Measurements from ENCODE around the gene BLOC1S2.
"Not testable (repeated sequence)": the region's sequence is repeated elsewhere in the genome, so short reads cannot be mapped to it uniquely, and the experiment has no call there.

The BLOC1S2 gene

DNA sequence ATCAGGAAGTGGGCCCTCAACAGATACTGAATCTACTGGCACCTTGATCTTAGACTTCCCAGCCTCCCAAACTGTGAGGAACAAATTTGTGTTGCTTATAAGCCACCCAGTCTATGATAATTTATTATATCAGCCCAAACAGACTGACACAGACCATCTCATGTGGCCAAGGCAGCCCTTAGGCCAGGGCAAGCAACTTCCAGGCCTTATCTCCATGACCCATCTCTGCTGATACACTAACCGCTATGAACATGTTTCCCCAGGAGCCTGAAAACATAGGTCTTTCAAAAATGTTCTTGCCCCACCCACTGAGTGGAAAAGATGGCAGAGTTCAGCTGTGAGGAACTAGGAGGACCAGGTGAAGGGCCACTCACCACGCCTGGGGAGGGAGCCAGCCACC, 3.2 kb upstream of the BLOC1S2 start:
- no peak for DNase-seq

DNA sequence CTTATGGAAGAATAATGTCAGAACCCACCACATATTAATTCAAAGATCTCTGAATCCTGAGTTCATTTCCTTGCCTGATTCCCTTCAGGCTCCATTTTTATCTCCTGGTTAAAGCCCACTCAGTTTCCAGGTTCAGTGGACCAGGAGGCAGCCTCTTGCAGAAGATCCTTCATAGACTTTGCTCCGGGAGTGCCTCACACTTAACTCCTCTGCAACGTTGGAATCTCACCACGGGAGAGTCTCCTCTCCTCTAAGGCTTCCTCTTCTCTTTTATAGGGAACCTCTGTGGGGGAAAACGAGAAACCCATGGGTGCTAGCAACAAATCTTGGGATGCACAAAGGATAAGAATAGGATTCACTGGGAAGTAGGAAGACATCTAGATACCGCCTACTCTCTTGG, 1.7 kb upstream of the BLOC1S2 start:
- no peak for DNase-seq

DNA sequence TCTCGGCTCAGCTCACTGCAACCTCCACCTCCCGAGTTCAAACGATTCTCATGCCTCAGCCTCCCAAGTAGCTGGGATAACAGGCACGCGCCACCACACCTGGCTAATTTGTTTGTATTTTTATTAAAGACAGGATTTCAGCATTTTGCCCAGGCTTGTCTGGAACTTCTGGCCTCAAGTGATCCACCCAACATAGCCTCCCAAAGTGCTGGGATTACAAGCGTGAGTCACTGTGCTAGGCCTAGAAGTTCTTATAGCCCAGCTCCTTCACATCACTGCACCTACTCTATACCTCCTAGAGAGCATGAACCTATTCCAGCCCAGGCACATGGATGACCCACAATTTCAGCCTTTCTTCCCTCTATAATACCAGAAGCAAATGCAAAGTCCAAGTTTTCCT, 1.3 kb upstream of the BLOC1S2 start:
- DNase-seq = no peak

DNA sequence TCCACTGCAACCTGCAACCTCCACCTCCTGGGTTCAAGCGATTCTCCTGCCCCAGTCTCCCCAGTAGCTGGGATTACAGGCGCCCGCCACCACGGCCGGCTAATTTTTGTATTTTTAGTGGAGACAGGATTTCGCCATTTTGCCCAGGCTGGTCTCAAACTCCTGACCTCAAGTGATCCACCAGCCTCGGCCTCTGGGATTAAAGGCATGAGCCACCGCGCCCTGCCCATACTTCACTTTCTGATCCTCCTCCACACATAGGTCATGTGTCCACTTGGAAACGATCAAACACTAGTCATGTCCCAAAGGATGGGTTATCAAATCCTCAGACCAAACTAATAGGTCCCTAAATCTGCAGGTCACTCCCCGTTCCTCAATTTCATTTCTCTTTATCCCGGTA, 1.2 kb downstream of the BLOC1S2 start:
- DNase-seq = not testable (repeated sequence)

DNA sequence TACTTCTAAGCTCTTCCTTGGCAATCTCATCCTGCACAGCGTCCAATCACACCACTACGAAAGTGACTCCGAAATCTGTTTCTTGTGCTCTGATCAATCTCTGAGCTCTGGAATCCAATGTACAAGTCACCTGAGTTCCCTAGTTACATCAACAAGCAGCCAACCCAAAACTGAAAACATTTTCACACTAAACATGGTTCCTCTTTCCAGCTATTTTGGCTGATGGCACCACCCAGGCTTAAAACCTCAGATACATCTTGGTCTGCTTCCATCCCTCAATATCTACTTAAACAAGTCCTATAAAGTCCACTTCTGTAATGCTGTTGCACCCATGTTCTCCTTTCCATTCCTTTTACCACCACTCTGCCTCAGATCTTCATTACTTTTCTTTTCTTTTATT, 3.6 kb downstream of the BLOC1S2 start:
- DNase-seq = no peak

DNA sequence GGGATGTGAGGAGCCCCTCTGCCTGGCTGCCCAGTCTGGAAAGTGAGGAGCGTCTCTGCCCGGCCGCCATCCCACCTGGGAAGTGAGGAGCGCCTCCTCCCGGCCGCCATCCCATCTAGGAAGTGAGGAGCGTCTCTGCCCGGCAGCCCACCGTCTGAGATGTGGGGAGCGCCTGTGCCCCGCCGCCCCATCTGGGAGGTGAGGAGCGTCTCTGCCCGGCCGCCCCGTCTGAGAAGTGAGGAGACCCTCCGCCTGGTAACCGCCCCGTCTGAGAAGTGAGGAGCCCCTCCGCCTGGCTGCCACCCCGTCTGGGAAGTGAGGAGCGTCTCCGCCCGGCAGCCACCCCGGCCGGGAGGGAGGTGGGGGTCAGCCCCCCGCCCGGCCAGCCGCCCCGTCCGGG, 9.5 kb downstream of the BLOC1S2 start:
- DNase-seq = not testable (repeated sequence)

DNA sequence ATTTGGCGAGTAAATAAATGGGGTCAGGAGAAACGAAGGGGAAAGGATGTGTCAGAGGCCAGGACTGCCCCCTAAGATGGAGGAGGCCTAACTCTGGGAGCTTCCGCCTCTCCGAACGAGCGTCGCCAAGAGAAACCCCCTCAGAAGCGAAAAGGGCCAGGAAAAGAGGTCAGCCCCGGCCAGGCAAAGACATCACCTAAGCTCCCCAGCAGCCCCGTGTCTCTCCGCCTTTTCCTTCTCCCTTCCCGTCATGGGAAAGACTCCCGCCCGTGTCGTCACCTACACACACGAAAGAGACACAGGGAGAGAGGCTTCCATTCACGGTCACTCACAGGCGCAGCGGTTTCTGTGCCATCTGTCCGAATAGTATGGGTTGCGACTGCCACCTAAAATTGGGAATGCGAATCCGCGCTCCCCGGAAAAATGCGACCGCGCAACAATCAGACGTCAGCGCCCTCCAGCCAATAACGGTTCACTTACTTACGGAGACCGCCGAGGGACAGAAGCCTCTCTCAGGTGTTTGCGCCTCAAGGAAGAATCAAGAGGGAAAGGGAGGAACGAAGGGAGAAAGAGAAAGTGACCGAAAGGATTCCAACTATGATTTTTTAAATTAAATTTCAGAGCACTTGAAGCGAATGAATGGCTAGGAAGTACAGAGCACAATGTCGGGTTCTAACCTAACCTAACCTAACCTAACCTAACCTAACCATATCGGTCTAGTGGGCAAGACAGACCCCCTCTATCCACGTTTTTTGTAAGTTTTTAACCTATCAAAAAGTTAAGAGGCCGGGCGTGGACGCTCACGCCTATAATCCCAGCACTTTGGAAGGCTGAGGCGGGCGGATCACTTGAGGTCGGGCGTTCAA, 19.0 kb downstream of the BLOC1S2 start, which contains the start of gene CWF19L1:
Gene CWF19L1, minus strand, starts transcription at position 400 of the 866 bp plus-strand sequence. Its CDS starts 45 bp downstream, at position 355.
- DNase-seq = peak; percentile 36

DNA sequence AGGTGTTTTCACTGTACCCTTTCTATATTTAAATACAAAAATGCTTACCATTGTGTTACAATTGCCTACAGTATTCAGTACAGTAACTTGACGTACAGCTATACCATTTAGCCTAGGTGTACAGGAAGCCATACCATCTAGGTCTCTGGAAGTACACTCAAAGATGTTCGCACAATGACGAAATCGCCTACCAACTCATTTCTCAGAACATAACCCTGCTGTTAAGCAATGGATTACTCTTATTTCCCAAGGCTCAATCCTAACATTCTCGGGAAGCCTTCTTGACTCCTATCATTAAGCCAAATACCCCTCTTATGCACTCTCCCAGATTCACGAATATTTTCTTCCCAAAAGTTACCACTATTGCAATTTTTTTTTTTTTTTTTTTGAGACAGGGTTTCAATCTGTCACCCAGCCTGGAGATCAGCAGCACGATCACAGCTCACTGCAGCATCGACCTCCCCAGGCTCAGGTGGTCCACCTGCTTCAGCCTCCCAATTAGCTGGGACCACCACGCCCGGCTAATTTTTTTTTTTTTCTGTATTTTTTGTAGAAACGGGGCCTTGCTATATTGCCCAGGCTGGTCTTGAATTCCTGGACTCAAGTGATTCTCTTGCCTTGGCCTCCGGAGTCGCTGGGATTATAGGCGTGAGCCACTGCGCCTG, 20.5 kb downstream of the BLOC1S2 start:
- DNase-seq = no peak

DNA sequence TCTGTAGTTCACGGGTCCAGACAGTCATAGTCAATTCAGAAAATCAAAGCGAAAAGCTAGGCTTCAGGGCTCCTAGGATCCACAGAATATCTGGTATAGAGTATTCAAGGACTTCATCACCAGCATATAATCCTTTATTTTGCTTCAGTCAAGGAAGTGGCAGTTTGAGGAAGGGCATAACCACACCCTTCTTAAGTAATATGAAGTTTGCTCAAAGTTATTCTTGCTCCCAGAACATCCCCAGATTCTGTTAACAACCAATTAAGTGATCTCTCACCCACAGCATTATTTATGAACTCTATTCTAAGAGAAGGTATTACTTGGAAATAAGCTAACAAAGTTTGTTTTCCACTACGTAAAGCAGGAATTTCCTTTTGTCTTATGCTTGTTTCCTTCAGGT, 32.3 kb downstream of the BLOC1S2 start:
- no peak for DNase-seq

DNA sequence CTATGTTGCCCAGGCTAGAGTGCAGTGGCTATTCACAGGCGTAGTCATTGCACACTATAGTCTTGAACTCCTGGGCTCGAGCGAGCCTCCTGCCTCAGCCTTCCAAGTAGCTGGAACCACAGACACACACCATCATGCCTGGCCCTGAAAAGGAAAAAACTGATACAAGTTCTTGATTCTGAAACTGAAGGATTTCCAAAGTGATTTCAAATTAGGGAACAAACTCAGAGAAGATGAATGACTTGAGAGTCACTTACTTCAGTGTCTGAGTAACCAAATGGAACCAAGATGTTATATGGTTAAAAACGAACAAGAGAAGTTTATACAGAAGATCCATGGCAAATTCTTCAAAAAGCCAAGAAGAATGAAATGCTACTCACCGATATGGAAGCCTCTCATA, 33.4 kb downstream of the BLOC1S2 start:
- DNase-seq = no peak

DNA sequence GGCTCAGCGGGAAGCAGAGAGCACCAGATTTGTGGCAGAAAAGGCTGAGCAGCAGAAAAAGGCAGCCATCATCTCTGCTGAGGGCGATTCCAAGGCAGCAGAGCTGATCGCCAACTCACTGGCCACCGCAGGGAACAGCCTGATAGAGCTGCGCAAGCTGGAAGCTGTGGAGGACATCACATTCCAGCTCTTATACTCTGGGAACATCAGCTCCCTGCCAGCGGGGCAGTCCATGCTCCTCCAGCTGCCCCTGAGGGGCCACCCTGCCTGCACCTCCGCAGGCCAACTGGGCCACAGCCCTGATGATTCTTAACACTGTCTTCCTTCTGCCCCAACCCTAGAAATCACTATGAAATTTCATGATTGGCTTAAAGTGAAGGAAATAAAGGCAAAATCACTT, 37.7 kb downstream of the BLOC1S2 start:
- DNase-seq = no peak

DNA sequence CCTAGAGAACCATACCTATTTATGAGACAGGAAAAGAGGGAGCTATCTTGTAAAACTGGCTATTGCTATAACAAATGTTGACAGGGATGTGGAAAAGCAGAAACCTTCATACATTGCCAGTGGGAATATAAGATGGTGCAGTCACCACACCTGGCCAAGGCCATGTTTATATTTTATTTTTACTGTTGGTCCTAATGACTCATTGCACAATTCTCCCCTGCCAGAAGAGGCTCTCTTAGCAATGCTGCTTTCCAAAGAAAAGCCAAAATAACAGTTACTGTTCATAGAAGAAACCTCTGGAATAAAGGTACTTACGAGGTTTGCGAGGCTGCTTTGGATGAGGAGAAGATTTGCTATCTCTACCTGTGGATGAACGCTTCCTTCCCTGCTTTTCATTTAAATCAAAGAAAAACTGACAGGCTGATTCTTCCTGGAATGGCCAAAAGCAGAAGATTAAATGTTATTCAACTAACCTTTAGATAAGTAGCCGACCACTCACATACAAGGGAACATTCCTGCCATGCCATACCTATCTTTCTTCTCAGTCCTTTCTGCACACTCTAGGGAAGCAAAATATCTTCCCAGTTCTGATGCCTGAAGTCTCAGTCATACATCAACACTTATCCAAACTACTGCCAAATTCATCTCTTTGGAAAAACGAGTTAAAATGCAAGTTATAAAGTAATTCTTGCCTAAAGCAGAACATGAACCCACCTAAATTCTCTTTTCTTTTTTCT, 40.8 kb downstream of the BLOC1S2 start:
- DNase-seq = no peak

DNA sequence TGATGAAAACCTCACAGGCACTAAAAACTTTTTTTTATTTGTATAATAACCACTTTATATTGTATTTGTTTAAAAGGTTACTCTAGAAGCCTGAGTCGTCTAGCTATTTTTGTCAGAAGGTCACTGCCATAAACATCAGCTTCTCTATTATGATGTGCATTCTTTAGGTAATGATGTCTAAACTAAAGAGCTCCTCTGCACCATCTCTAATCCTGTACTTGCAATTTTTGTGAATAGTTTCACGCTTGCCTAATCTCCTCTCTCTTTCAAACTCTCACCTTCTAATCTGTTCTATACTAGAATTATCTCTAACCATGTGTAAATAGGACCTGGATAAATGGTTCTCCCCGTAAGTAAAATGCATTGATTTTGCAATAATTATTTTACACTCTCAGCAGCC, 46.6 kb downstream of the BLOC1S2 start:
- no peak for DNase-seq

DNA sequence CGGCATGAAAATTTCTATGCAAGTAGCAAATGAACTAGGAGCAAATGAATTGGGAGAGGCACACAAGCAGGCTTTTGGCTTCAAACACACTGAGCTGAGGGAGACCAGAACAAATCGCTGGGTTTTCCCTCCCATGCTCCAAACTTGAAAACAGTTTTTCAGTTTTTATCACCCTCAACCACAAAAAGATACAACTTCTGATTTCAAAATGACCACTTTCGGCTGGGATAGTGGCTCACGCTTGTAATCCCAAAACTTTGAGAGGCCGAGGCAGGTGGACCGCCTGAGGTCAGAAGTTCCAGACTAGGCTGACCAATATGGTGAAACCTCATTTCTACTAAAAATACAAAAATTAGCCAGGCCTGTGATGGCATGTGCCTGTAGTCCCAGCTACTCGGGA, 48.1 kb downstream of the BLOC1S2 start:
- DNase-seq = no peak

DNA sequence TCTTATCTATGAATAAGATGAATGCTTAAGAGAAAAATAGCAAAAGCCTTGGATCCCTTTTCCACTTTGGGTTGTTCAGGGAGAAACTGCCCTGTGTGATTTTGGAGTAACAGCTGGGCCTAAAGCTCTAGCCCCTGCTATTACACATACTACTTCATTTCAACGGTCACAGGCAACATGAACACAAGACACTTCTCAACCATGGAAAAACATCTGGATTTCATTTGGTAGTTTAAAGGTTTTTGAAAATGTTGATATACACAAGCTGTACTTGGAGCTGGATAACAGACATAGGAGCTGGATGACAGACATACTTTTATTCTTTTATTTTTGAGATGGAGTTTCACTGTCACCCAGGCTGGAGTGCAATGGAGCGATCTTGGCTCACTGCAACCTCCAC, 54.4 kb downstream of the BLOC1S2 start:
- no peak for DNase-seq

DNA sequence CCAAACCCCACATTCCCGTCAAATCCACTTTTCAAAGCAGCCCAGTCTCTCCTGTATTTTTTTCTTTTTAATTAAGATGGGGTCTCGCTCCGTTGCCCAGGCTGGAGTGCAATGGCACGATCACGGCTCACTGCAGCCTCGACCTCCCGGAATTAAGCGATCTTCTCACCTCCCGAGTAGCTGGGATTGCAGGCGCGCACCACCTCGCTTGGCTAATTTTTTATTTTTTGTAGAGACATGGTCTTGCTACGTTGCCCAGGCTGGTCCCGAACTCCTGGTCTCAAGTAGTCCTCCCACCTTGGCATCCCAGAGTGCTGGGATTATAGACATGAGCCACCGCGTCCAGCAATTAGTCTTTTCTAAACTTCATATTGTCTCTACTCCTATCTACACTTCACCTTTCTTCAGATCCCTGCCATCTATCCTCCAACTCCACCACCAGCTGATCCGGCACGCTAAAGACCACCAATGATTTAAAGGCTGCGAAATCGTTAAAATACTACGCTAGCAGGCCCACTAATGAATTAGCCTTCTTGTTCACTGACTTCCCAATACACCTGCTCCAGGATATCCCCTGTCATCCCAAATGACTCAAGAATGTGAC, 56.6 kb downstream of the BLOC1S2 start:
- DNase-seq = no peak

DNA sequence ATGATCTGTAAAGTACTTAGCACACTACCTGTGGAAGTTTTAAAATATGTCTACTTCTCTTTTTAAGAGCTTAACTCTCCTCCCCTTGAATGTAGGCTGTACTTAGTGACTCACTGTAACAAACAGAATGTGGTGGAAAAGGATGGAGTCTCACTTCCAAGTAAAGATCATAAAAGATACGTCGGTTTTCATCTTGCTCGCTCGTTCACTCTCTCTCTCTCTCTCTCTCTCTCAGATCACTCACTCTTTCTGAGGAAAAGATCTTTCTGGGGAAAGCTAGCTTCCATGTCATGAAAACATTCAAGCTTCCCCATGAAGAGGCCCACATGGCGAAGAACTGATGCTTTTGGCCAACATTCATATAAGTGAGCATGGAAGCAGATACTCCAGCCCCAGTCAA, 62.6 kb downstream of the BLOC1S2 start:
- no peak for DNase-seq
